H1 (cell line): ENCODE measurements around the gene GALNT17. TPM values are rescaled to one million over a fixed set of nuclear protein-coding genes. Genes with fewer than 3 reads are reported as not detected.

Source experiments
- CTCF ChIA-PET: fragments of 300-600 bp; sonication (Branson Sonifier 250); formaldehyde crosslinking; loops from one replicate; lab custom pipeline; 2021; ENCODE audit not compliant: partially characterized antibody; lab: Charles Lee
- POLR2A ChIA-PET: fragments of 300-600 bp; sonication (Branson Sonifier 250); formaldehyde crosslinking; loops from one replicate; lab custom pipeline; 2021; ENCODE audit warnings: inconsistent platforms; ENCODE audit not compliant: partially characterized antibody; lab: Charles Lee
- DNase-seq, 2 experiments: peaks; one replicate each; pipeline versions ENCODE4 v3.0.0 to v3.0.0-alpha.2; 2010 to 2022; ENCODE audit warnings: low spot score in 2 of 2, low read depth in 1 of 2, mixed read lengths in 1 of 2
- FAIRE-seq: peaks from 2 replicates; lab custom pipeline; 2011; peaks lifted over from hg19 to GRCh38; lab: Jason Lieb, UNC
- H2AFZ ChIP-seq: 2 replicates; pipeline ENCODE4 v1.8.1; 2012; ENCODE audit warnings: low read length, inconsistent platforms
- H2AK5ac ChIP-seq: 2 replicates; pipeline ENCODE4 v1.6.1; 2013; ENCODE audit warnings: low read depth, low read length
- H2BK120ac ChIP-seq: replicated peaks from 2 replicates; pipeline ENCODE3; 2013; ENCODE audit warnings: low read depth, low read length, inconsistent platforms
- H2BK12ac ChIP-seq: 2 replicates; pipeline ENCODE4 v1.6.1; 2013; ENCODE audit warnings: low read depth, low read length
- H2BK15ac ChIP-seq: 2 replicates; pipeline ENCODE4 v1.6.1; 2013; ENCODE audit warnings: low read length
- H2BK20ac ChIP-seq: 2 replicates; pipeline ENCODE4 v1.6.1; 2013; ENCODE audit warnings: low read length
- H2BK5ac ChIP-seq: 2 replicates; pipeline ENCODE4 v1.6.1; 2013; ENCODE audit warnings: low read depth, low read length
- H3K14ac ChIP-seq: 2 replicates; pipeline ENCODE4 v1.6.1; 2013; ENCODE audit warnings: inconsistent platforms; ENCODE audit not compliant: insufficient read length
- H3K18ac ChIP-seq: 2 replicates; pipeline ENCODE4 v1.6.1; 2013; ENCODE audit warnings: low read length; ENCODE audit errors: extremely low read depth
- H3K23ac ChIP-seq: 2 replicates; pipeline ENCODE4 v1.6.1; 2013; ENCODE audit warnings: inconsistent platforms; ENCODE audit not compliant: insufficient read length
- H3K23me2 ChIP-seq: 2 replicates; pipeline ENCODE4 v1.6.1; 2013; ENCODE audit warnings: low read depth, low read length
- H3K27ac ChIP-seq: 2 replicates; pipeline ENCODE4 v1.6.1; 2011; ENCODE audit warnings: low read depth, low read length, inconsistent platforms
- H3K27me3 ChIP-seq, 4 experiments: replicated peaks in 1 of 4; 1 replicate in 1 of 4; 2 replicates in 3 of 4; pipeline versions ENCODE4 v1.6.1 to v1.8.1; 2011 to 2013; ENCODE audit warnings: low read length in 3 of 4, mild to moderate bottlenecking in 3 of 4, inconsistent platforms in 2 of 4, mixed read lengths in 2 of 4, moderate library complexity in 1 of 4; ENCODE audit not compliant: control insufficient read depth in 3 of 4, insufficient read depth in 3 of 4; ENCODE audit errors: extremely low read depth in 1 of 4
- H3K36me3 ChIP-seq, 4 experiments: 2 replicates each; pipeline versions ENCODE4 v1.6.1 to v1.8.1; 2011 to 2013; ENCODE audit warnings: mild to moderate bottlenecking in 4 of 4, low read length in 3 of 4, moderate library complexity in 2 of 4, control low read depth in 1 of 4, inconsistent platforms in 1 of 4; ENCODE audit not compliant: insufficient read depth in 4 of 4, control insufficient read depth in 2 of 4
- H3K4ac ChIP-seq: replicated peaks from 2 replicates; pipeline ENCODE3; 2013; ENCODE audit warnings: low read length, low read depth, mixed read lengths, inconsistent platforms; ENCODE audit not compliant: insufficient read length
- H3K4me1 ChIP-seq, 4 experiments: replicated peaks in 1 of 4; 1 replicate in 1 of 4; 2 replicates in 3 of 4; pipeline versions ENCODE4 v1.6.1 to v1.8.1; 2011 to 2013; ENCODE audit warnings: low read length in 3 of 4, inconsistent platforms in 2 of 4, mixed read lengths in 1 of 4; ENCODE audit not compliant: insufficient read depth in 4 of 4, control insufficient read depth in 3 of 4
- H3K4me2 ChIP-seq, 2 experiments: 2 replicates each; pipeline versions ENCODE4 v1.6.1 to v1.8.1; 2011 to 2013; ENCODE audit warnings: low read depth in 2 of 2, low read length in 2 of 2, control low read depth in 1 of 2, inconsistent platforms in 1 of 2, mild to moderate bottlenecking in 1 of 2; ENCODE audit not compliant: insufficient read depth in 1 of 2
- H3K4me3 ChIP-seq, 4 experiments: fragments of 200-600, 300-600 bp in 1 of 4; sonication (generic), shearing (Covaris generic), sonication (Bioruptor Twin) in 1 of 4; 2 replicates each; pipeline versions ENCODE4 v1.5.1 to v1.8.1; 2011 to 2016; ENCODE audit warnings: low read length in 4 of 4, low read depth in 3 of 4, control low read depth in 2 of 4, inconsistent platforms in 2 of 4, mild to moderate bottlenecking in 2 of 4, mixed read lengths in 1 of 4, moderate library complexity in 1 of 4; ENCODE audit not compliant: insufficient read depth in 2 of 4; ENCODE audit errors: extremely low read depth in 1 of 4
- H3K56ac ChIP-seq: replicated peaks from 2 replicates; pipeline ENCODE3; 2013; ENCODE audit warnings: low read depth, mild to moderate bottlenecking, mixed read lengths, low read length, inconsistent platforms; ENCODE audit not compliant: insufficient read length
- H3K79me1 ChIP-seq: 2 replicates; pipeline ENCODE4 v1.6.1; 2013; ENCODE audit warnings: low read depth, low read length, control low read depth
- H3K79me2 ChIP-seq, 2 experiments: 2 replicates each; pipeline versions ENCODE4 v1.6.1 to v1.8.1; 2012 to 2013; ENCODE audit warnings: low read length in 2 of 2, mild to moderate bottlenecking in 2 of 2, inconsistent platforms in 1 of 2; ENCODE audit not compliant: insufficient read depth in 2 of 2, control insufficient read depth in 1 of 2
- H3K9ac ChIP-seq, 4 experiments: replicated peaks in 1 of 4; 1 replicate in 1 of 4; 2 replicates in 3 of 4; pipeline versions ENCODE4 v1.6.1 to v1.8.1; 2011 to 2013; ENCODE audit warnings: low read depth in 3 of 4, low read length in 3 of 4, control low read depth in 2 of 4, mild to moderate bottlenecking in 2 of 4, moderate library complexity in 2 of 4, inconsistent platforms in 1 of 4; ENCODE audit errors: extremely low read depth in 1 of 4
- H3K9me3 ChIP-seq, 2 experiments: 2 replicates each; pipeline versions ENCODE4 v1.6.1 to v1.8.1; 2012 to 2013; ENCODE audit warnings: mild to moderate bottlenecking in 2 of 2, moderate library complexity in 2 of 2, control low read depth in 1 of 2, inconsistent platforms in 1 of 2, low read depth in 1 of 2, low read length in 1 of 2, mixed read lengths in 1 of 2; ENCODE audit not compliant: insufficient read depth in 2 of 2
- H4K20me1 ChIP-seq, 2 experiments: replicated peaks in 1 of 2; 2 replicates each; pipeline versions ENCODE3 to v1.8.1; 2011 to 2013; ENCODE audit warnings: inconsistent platforms in 2 of 2, low read length in 2 of 2, mild to moderate bottlenecking in 1 of 2; ENCODE audit not compliant: insufficient read depth in 2 of 2, control insufficient read depth in 1 of 2
- H4K5ac ChIP-seq: 2 replicates; pipeline ENCODE4 v1.6.1; 2013; ENCODE audit warnings: low read length, low read depth, mixed read lengths, inconsistent platforms; ENCODE audit not compliant: insufficient read length
- H4K8ac ChIP-seq: 2 replicates; pipeline ENCODE4 v1.8.0; 2013; ENCODE audit warnings: mild to moderate bottlenecking, moderate library complexity, low read length, inconsistent platforms; ENCODE audit not compliant: insufficient read depth; ENCODE audit errors: extremely low read depth
- H4K91ac ChIP-seq: replicated peaks from 2 replicates; pipeline ENCODE3; 2013; ENCODE audit warnings: low read length, mixed read lengths, inconsistent platforms; ENCODE audit not compliant: insufficient read length
- ATF2 ChIP-seq: IDR thresholded peaks from 2 replicates; pipeline ENCODE4 v1.6.1; 2012; ENCODE audit warnings: low read length, inconsistent platforms
- CBX8 ChIP-seq: fragments of 300-800, 300-1000 bp; sonication (generic); IDR thresholded peaks from 2 replicates; pipeline ENCODE4 v1.7.1; 2016; ENCODE audit warnings: low read depth, low read length, borderline replicate concordance
- CTBP2 ChIP-seq: IDR thresholded peaks from 2 replicates; pipeline ENCODE4 v1.7.0; 2011; ENCODE audit warnings: borderline replicate concordance, mild to moderate bottlenecking, moderate library complexity, mixed read lengths, low read length; ENCODE audit not compliant: insufficient read depth, insufficient read length
- EP300 ChIP-seq, 2 experiments: IDR thresholded peaks; 1 replicate in 1 of 2; 2 replicates in 1 of 2; pipeline ENCODE4 v1.6.1; 2011 to 2012; ENCODE audit warnings: low read depth in 2 of 2, low read length in 2 of 2, mild to moderate bottlenecking in 2 of 2, borderline replicate concordance in 1 of 2, inconsistent platforms in 1 of 2, moderate library complexity in 1 of 2
- KDM1A ChIP-seq: fragments of 200-600, 300-600 bp; sonication (generic); IDR thresholded peaks from 2 replicates; pipeline ENCODE4 v1.7.1; 2016; ENCODE audit warnings: mild to moderate bottlenecking, low read length, borderline replicate concordance
- PHF8 ChIP-seq: fragments of 200-600 bp; sonication (generic); conservative IDR thresholded peaks from 2 replicates; pipeline ENCODE4 v1.7.1; 2012; ENCODE audit warnings: low read depth, mild to moderate bottlenecking, inconsistent platforms, low read length, moderate library complexity
- SIN3A ChIP-seq, 2 experiments: IDR thresholded peaks in 1 of 2; conservative IDR thresholded peaks in 1 of 2; 2 replicates each; pipeline ENCODE4 v1.6.1; 2011 to 2012; ENCODE audit warnings: low read length in 2 of 2, improper control_type of control experiment in 1 of 2, low read depth in 1 of 2, mild to moderate bottlenecking in 1 of 2
- SIX5 ChIP-seq: IDR thresholded peaks from 2 replicates; pipeline ENCODE4 v1.6.1; 2011; ENCODE audit warnings: mild to moderate bottlenecking, low read depth, low read length
- SRF ChIP-seq: IDR thresholded peaks from 2 replicates; pipeline ENCODE4 v1.6.1; 2011; ENCODE audit warnings: mild to moderate bottlenecking, low read depth, low read length, moderate library complexity
- TBP ChIP-seq: IDR thresholded peaks from 2 replicates; pipeline ENCODE4 v1.6.1; 2011; ENCODE audit warnings: low read depth, low read length, improper control_type of control experiment
- ZNF274 ChIP-seq: IDR thresholded peaks from 2 replicates; pipeline ENCODE4 v1.7.0; 2012; ENCODE audit warnings: low read length, borderline replicate concordance; ENCODE audit errors: extremely low read depth
- WGBS, 2 experiments: shearing (Covaris generic) in 1 of 2; methylation state at CpG; one replicate each; pipeline versions ENCODE4 v1.1.6 to v1.1.7; 2013 to 2015; ENCODE audit warnings: low lambda C conversion rate in 2 of 2, mixed read lengths in 2 of 2, inconsistent platforms in 1 of 2, low coverage in 1 of 2, missing lambda C conversion rate in 1 of 2; ENCODE audit not compliant: insufficient replicate concordance in 2 of 2, insufficient coverage in 1 of 2, insufficient read length in 1 of 2; ENCODE audit errors: extremely low coverage in 1 of 2, missing lambda C conversion rate in 1 of 2; 5-methylcytosine and 5-hydroxymethylcytosine counted together
- polyA plus RNA-seq, 7 experiments: library from polyadenylated mRNA; depleted of rRNA in 3 of 7; stranded (reverse) in 5 of 7; unstranded in 2 of 7; fragments of >200 nt in 5 of 7; fragments of 200-250 nt in 2 of 7; gene quantifications; 1 replicate in 5 of 7; 2 replicates in 1 of 7; 4 replicates in 1 of 7; pipeline versions ENCODE4 v1.2.1 to v1.2.3, GENCODE V29; 2011 to 2013; ENCODE audit warnings: missing spikeins in 2 of 7, mixed read lengths in 2 of 7
- total RNA-seq: library from RNA; stranded (reverse); fragmentation: NEBNext Ultra II Directional; extraction: Animal tissue kit (Norgen Biotek cat#: 25700); gene quantifications from 2 replicates; pipeline ENCODE4 v1.2.1, GENCODE V29; 2021

GALNT17 gene
- total and polyA plus RNA-seq, 2 of the 8 experiments (the other 6 are each of a cell fraction or from before 2014, with no cell fraction given), result 37.7 to 47.0 TPM

GRCh38 chr7:71271203-71271602, 139.3 kb downstream of the GALNT17 start:
- WGBS, 2 experiments, result 94% methylated on average over 8 of the region's 8 CpGs; no CpG with 5 or more reads in 1 of the 2 experiments
- Histone ChIP-seq H3K27ac (no peak overlapping the region), H3K18ac (no peak overlapping the region; the same call in 1 of the 2 replicates), H4K8ac (peak overlapping the region; percentile 39; the same call in 1 of the 2 replicates), H3K4ac (no peak overlapping the region), H3K36me3 (no peaks in the 10 kb centered on the region), H3K56ac (no peak overlapping the region), H2BK5ac (0 out of 2 replicates have a peak overlapping the region, but pooled peaks have one; percentile 20), H3K4me2 (no peak overlapping the region), H2AK5ac (no peak overlapping the region), H2AFZ (no peak overlapping the region), H3K27me3 (no peaks in the 10 kb centered on the region), H3K9me3 (peaks cover 1 to 7% of the 10 kb centered on the region in 2 experiments; a peak in 3 of 4 replicates), H4K91ac (no peak overlapping the region), H2BK120ac (no peak overlapping the region), H3K9ac (no peak overlapping the region), H3K23ac (no peak overlapping the region), H3K4me3 (no peak overlapping the region), H3K79me2 (peaks cover 6 to 90% of the 10 kb centered on the region in 2 experiments), H2BK15ac (no peak overlapping the region), H3K79me1 (peaks cover 6% of the 10 kb centered on the region; the same call in 1 of the 2 replicates), H4K5ac (no peak overlapping the region), H3K14ac (no peak overlapping the region), H2BK12ac (no peak overlapping the region), H4K20me1 (peaks cover 0 to 3% of the 10 kb centered on the region in 2 experiments), H2BK20ac (no peak overlapping the region), H3K23me2 (no peaks in the 10 kb centered on the region), H3K4me1 (peaks cover 6 to 14% (median 13%) of the 10 kb centered on the region in 4 experiments)
- CTCF ChIA-PET, result interaction anchor here (0.6 to 1.6 kb wide), 4 partner anchors 13 to 442 kb away, joined by 3 to 4 read pairs (median 4); no protein-coding TSS in a partner anchor
- POLR2A ChIA-PET, result no interaction called here
- no peak for DNase-seq
- FAIRE-seq, result no peak
- no peak for TF ChIP-seq PHF8
- no peak for TF ChIP-seq CBX8
- no peak for TF ChIP-seq KDM1A
- no peak for TF ChIP-seq ZNF274
- TF ChIP-seq SIX5, result no peak
- TF ChIP-seq EP300 (IDR thresholded peaks at IDR 0.05; ENCODE audit: borderline replicate concordance in 1 of 2, low read depth in 2 of 2, low read length in 2 of 2), result no peak
- TF ChIP-seq SIN3A (conservative IDR thresholded peaks at IDR 0.05 in 1 of 2, IDR thresholded peaks at IDR 0.05 in 1 of 2; ENCODE audit: low read depth in 1 of 2, low read length in 2 of 2), result no peak
- TF ChIP-seq TBP, result no peak
- no peak for TF ChIP-seq CTBP2
- TF ChIP-seq ATF2, result no peak
- no peak for TF ChIP-seq SRF
